ENCODE results near the gene IZUMO4.

GRCh38 chr19:2047076-2047448 is 49.7 kb upstream of the IZUMO4 start:
- TF ChIP-seq EZH2 (IDR thresholded peaks at IDR 0.05; ENCODE audit: insufficient read depth, low read length) (no peak), CTCF (IDR thresholded peaks at IDR 0.05; ENCODE audit: insufficient read depth, low read depth, low read length) (no peak)

All from astrocyte (in vitro differentiated cells and primary cell).